Vagina (tissue), 2 donors: ENCODE results near the gene ACAD10. TPM values are rescaled to one million over a fixed set of nuclear protein-coding genes. Genes with fewer than 3 reads are reported as not detected.
"Not testable (repeated sequence)": the region's sequence is repeated elsewhere in the genome, so short reads cannot be mapped to it uniquely, and the experiment has no call there.

Experiments used
- DNase-seq, 2 donors: peaks; one replicate each; pipeline ENCODE4 v3.0.0-alpha.2; 2017; ENCODE audit errors: extremely low spot score in 2 of 2
- H3K27ac ChIP-seq: fragments of 200-600 bp; sonication (generic); one replicate; pipeline ENCODE4 v1.5.1; 2019
- H3K27me3 ChIP-seq: fragments of 200-600 bp; sonication (generic); one replicate; pipeline ENCODE4 v1.5.1; 2019
- H3K36me3 ChIP-seq, 2 donors: fragments of 200-600 bp; sonication (generic); one replicate each; pipeline ENCODE4 v1.5.1; 2017 to 2019
- H3K4me1 ChIP-seq: fragments of 200-600 bp; sonication (generic); one replicate; pipeline ENCODE4 v1.5.1; 2019
- H3K4me3 ChIP-seq, 2 donors: fragments of 200-600 bp; sonication (generic); 1 replicate in 1 of 2; 2 replicates in 1 of 2; pipeline ENCODE4 v1.5.1; 2016 to 2019
- H3K9me3 ChIP-seq: fragments of 200-600 bp; sonication (generic); one replicate; pipeline ENCODE4 v1.5.1; 2019
- CTCF ChIP-seq, 3 experiments: fragments of 450-650 bp in 2 of 3; fragments of 200-600 bp in 1 of 3; sonication (generic) in 1 of 3; IDR thresholded peaks; one replicate each; pipeline ENCODE4 v1.5.1; 2017 to 2019; ENCODE audit warnings: antibody characterized with exemption in 3 of 3, mild to moderate bottlenecking in 2 of 3, moderate library complexity in 2 of 3
- POLR2A ChIP-seq, 2 donors: fragments of 450-650 bp; IDR thresholded peaks; one replicate each; pipeline ENCODE4 v1.6.1; 2017; ENCODE audit warnings: antibody characterized with exemption in 2 of 2, mild to moderate bottlenecking in 2 of 2, moderate library complexity in 2 of 2
- POLR2AphosphoS5 ChIP-seq, 2 donors: sonication (generic); formaldehyde crosslinking; IDR thresholded peaks; one replicate each; pipeline ENCODE4 v1.9.0; 2017; ENCODE audit warnings: antibody characterized with exemption in 2 of 2, mild to moderate bottlenecking in 2 of 2, low read depth in 1 of 2; ENCODE audit not compliant: insufficient read depth in 1 of 2
- intact Hi-C: fragments of 100-400 bp; cut with DNase I; formaldehyde crosslinking; loops from one replicate; pipeline ENCODE4 v1.15.1; 2023
- total RNA-seq: library from RNA; depleted of rRNA; stranded (reverse); fragments of >200 nt; gene quantifications from one replicate; pipeline ENCODE4 v1.2.3, GENCODE V29; 2016

Gene ACAD10
- total RNA-seq, 1 donor from 2014 or later = 26.5 TPM

GRCh38 chr12:111733340-111733915 is 47.6 kb downstream of the ACAD10 start:
- Histone ChIP-seq H3K9me3 (no peaks in the 10 kb centered on the region), H3K36me3 (peaks cover 0 to 49% of the 10 kb centered on the region in 2 donors), H3K4me3 (no peak overlapping the region), H3K27ac (no peak overlapping the region), H3K27me3 (no peaks in the 10 kb centered on the region), H3K4me1 (no peaks in the 10 kb centered on the region)
- no peak for DNase-seq
- TF ChIP-seq CTCF (IDR thresholded peaks at IDR 0.05) (no peak), POLR2AphosphoS5 (IDR thresholded peaks at IDR 0.05; ENCODE audit: insufficient read depth in 1 of 2, low read depth in 1 of 2) (no peak), POLR2A (IDR thresholded peaks at IDR 0.05) (no peak)
- intact Hi-C loops = no loop called here

GRCh38 chr12:111739524-111739923 is 53.7 kb downstream of the ACAD10 start:
- intact Hi-C loops, H3K4me1 ChIP-seq, H3K27ac ChIP-seq, H3K9me3 ChIP-seq, H3K4me3 ChIP-seq, H3K27me3 ChIP-seq, DNase-seq: not testable (repeated sequence)
- peaks cover 0 to 23% of the 10 kb centered on the region in 2 donors for H3K36me3 ChIP-seq

GRCh38 chr12:111741235-111741812 is 55.5 kb downstream of the ACAD10 start:
- no peak for DNase-seq
- H3K27ac ChIP-seq = no peak overlapping the region
- TF ChIP-seq CTCF (IDR thresholded peaks at IDR 0.05) (no peak), POLR2AphosphoS5 (IDR thresholded peaks at IDR 0.05; ENCODE audit: insufficient read depth in 1 of 2, low read depth in 1 of 2) (no peak), POLR2A (IDR thresholded peaks at IDR 0.05) (no peak)
- no peaks in the 10 kb centered on the region for H3K27me3 ChIP-seq
- H3K36me3 ChIP-seq = peaks cover 0 to 30% of the 10 kb centered on the region in 2 donors
- no peaks in the 10 kb centered on the region for H3K4me1 ChIP-seq
- H3K9me3 ChIP-seq = no peaks in the 10 kb centered on the region
- H3K4me3 ChIP-seq = no peak overlapping the region
- intact Hi-C loops = no loop called here

- Histone ChIP-seq H3K4me3 (no peak overlapping the region), H3K4me1 (no peaks in the 10 kb centered on the region), H3K36me3 (peaks cover 0 to 36% of the 10 kb centered on the region in 2 donors), H3K27me3 (no peaks in the 10 kb centered on the region), H3K27ac (no peak overlapping the region), H3K9me3 (no peaks in the 10 kb centered on the region)
- TF ChIP-seq POLR2A (IDR thresholded peaks at IDR 0.05) (no peak), CTCF (IDR thresholded peaks at IDR 0.05) (no peak), POLR2AphosphoS5 (IDR thresholded peaks at IDR 0.05; ENCODE audit: insufficient read depth in 1 of 2, low read depth in 1 of 2) (no peak)
- intact Hi-C loops = no loop called here
- DNase-seq = no peak
Observed at GRCh38 chr12:111745211-111745610, 59.4 kb downstream of the ACAD10 start.

- no peak overlapping the region for H3K27ac ChIP-seq
- intact Hi-C loops = no loop called here
- TF ChIP-seq POLR2A (IDR thresholded peaks at IDR 0.05) (no peak), CTCF (IDR thresholded peaks at IDR 0.05) (no peak), POLR2AphosphoS5 (IDR thresholded peaks at IDR 0.05; ENCODE audit: insufficient read depth in 1 of 2, low read depth in 1 of 2) (no peak)
- peaks cover 0 to 36% of the 10 kb centered on the region in 2 donors for H3K36me3 ChIP-seq
- H3K4me3 ChIP-seq = no peak overlapping the region
- no peaks in the 10 kb centered on the region for H3K27me3 ChIP-seq
- no peaks in the 10 kb centered on the region for H3K4me1 ChIP-seq
- no peaks in the 10 kb centered on the region for H3K9me3 ChIP-seq
- DNase-seq = no peak
Observed at GRCh38 chr12:111747333-111747732, 61.5 kb downstream of the ACAD10 start.
